SK-N-SH (cell line): ENCODE measurements around the gene FIGN. TPM values are rescaled to one million over a fixed set of nuclear protein-coding genes. Genes with fewer than 3 reads are reported as not detected.

Experiments
- CTCF ChIA-PET: fragments of 300-600, 350-600 bp; formaldehyde crosslinking; extraction: SDS; loops from one replicate; lab custom pipeline; 2021; lab: Yijun Ruan, JAX
- POLR2A ChIA-PET: fragments of 350-600 bp; sonication (Branson Sonifier 250); formaldehyde crosslinking; extraction: SDS; loops from one replicate; lab custom pipeline; 2020; ENCODE audit warnings: antibody characterized with exemption, inconsistent platforms; lab: Yijun Ruan, JAX
- DNase-seq: peaks from one replicate; pipeline ENCODE4 v3.0.0; 2012
- H2AFZ ChIP-seq: fragments of 200-600 bp; sonication (generic); 2 replicates; pipeline ENCODE4 v1.8.1; 2016; ENCODE audit warnings: antibody characterized with exemption, mild to moderate bottlenecking, low read depth
- H3F3A ChIP-seq: fragments of 200-600 bp; sonication (generic); replicated peaks from 2 replicates; pipeline ENCODE3; 2016; ENCODE audit warnings: antibody characterized with exemption, mild to moderate bottlenecking; ENCODE audit not compliant: insufficient read depth
- H3K27ac ChIP-seq, 2 experiments: fragments of 200-500 bp in 1 of 2; fragments of 200-600 bp in 1 of 2; sonication (Bioruptor generic) in 1 of 2; sonication (generic), shearing (Covaris generic) in 1 of 2; 2 replicates each; pipeline versions ENCODE4 v1.5.1 to v1.6.1; 2014 to 2016; ENCODE audit warnings: low read depth in 2 of 2, inconsistent platforms in 1 of 2, low read length in 1 of 2, mild to moderate bottlenecking in 1 of 2, mixed read lengths in 1 of 2
- H3K27me3 ChIP-seq: fragments of 200-600 bp; sonication (generic), shearing (Covaris generic); 2 replicates; pipeline ENCODE4 v1.6.1; 2016; ENCODE audit warnings: mixed run types; ENCODE audit not compliant: insufficient read depth
- H3K36me3 ChIP-seq, 2 experiments: fragments of 200-500 bp in 1 of 2; fragments of 200-600 bp in 1 of 2; sonication (Bioruptor generic) in 1 of 2; sonication (generic) in 1 of 2; replicated peaks in 1 of 2; 2 replicates each; pipeline versions ENCODE3 to v1.5.1; 2014 to 2016; ENCODE audit warnings: low read length in 1 of 2, mild to moderate bottlenecking in 1 of 2; ENCODE audit not compliant: insufficient read depth in 2 of 2, control insufficient read depth in 1 of 2
- H3K4me1 ChIP-seq, 2 experiments: fragments of 200-500 bp in 1 of 2; fragments of 200-600 bp in 1 of 2; sonication (Bioruptor generic) in 1 of 2; sonication (generic), shearing (Covaris generic) in 1 of 2; 2 replicates each; pipeline versions ENCODE4 v1.5.1 to v1.6.1; 2014 to 2016; ENCODE audit warnings: low read depth in 1 of 2, low read length in 1 of 2, mixed run types in 1 of 2; ENCODE audit not compliant: insufficient read depth in 2 of 2, control insufficient read depth in 1 of 2
- H3K4me2 ChIP-seq: fragments of 200-600 bp; sonication (generic), shearing (Covaris generic); 2 replicates; pipeline ENCODE4 v1.6.1; 2017; ENCODE audit warnings: mixed run types
- H3K4me3 ChIP-seq, 2 experiments: fragments of 200-500 bp in 1 of 2; fragments of 200-600 bp in 1 of 2; sonication (Bioruptor generic) in 1 of 2; sonication (generic), shearing (Covaris generic) in 1 of 2; 2 replicates each; pipeline versions ENCODE4 v1.5.1 to v1.8.1; 2014 to 2016; ENCODE audit warnings: low read depth in 2 of 2, inconsistent platforms in 1 of 2, low read length in 1 of 2, mild to moderate bottlenecking in 1 of 2, mixed read lengths in 1 of 2, moderate library complexity in 1 of 2
- H3K79me2 ChIP-seq: fragments of 200-600 bp; sonication (generic); 2 replicates; pipeline ENCODE4 v1.8.1; 2017; ENCODE audit warnings: mild to moderate bottlenecking; ENCODE audit not compliant: insufficient read depth
- H3K9ac ChIP-seq: fragments of 200-600 bp; sonication (generic); 2 replicates; pipeline ENCODE4 v1.6.1; 2017; ENCODE audit warnings: mixed run types
- H3K9me2 ChIP-seq: fragments of 200-600 bp; sonication (generic); 2 replicates; pipeline ENCODE4 v1.6.1; 2017; ENCODE audit warnings: mixed run types
- H3K9me3 ChIP-seq: fragments of 200-600 bp; sonication (generic); 2 replicates; pipeline ENCODE4 v1.6.1; 2017; ENCODE audit warnings: mixed run types, mild to moderate bottlenecking, moderate library complexity
- H4K20me1 ChIP-seq: fragments of 200-600 bp; sonication (generic); 2 replicates; pipeline ENCODE4 v1.6.1; 2017; ENCODE audit warnings: mild to moderate bottlenecking, mixed run types; ENCODE audit not compliant: insufficient read depth
- CHD2 ChIP-seq: fragments of 150-350 bp; IDR thresholded peaks from 2 replicates; pipeline ENCODE4 v1.6.1; 2018; ENCODE audit warnings: low read length; ENCODE audit not compliant: partially characterized antibody
- ELF1 ChIP-seq: IDR thresholded peaks from 2 replicates; pipeline ENCODE4 v1.4.0; 2012
- EP300 ChIP-seq, 2 experiments: IDR thresholded peaks; 2 replicates each; pipeline versions ENCODE4 v1.4.0 to v1.6.1; 2012; ENCODE audit warnings: borderline replicate concordance in 1 of 2, low read depth in 1 of 2, low read length in 1 of 2
- EZH2phosphoT487 ChIP-seq: fragments of 200-600 bp; sonication (generic); IDR thresholded peaks from 2 replicates; pipeline ENCODE4 v1.6.1; 2017; ENCODE audit warnings: low read depth, mixed run types, mild to moderate bottlenecking, antibody characterized with exemption, moderate library complexity, borderline replicate concordance
- FOSL2 ChIP-seq: IDR thresholded peaks from 2 replicates; pipeline ENCODE4 v1.4.0; 2012; ENCODE audit warnings: low read depth, mild to moderate bottlenecking, moderate library complexity, borderline replicate concordance
- FOXJ3 ChIP-seq: sonication (generic); formaldehyde crosslinking; IDR thresholded peaks from 2 replicates; pipeline ENCODE4 v1.5.1; 2020; ENCODE audit warnings: mild to moderate bottlenecking, missing genetic modification reagents
- FOXM1 ChIP-seq: IDR thresholded peaks from 2 replicates; pipeline ENCODE4 v1.4.0; 2012; ENCODE audit warnings: low read depth, mild to moderate bottlenecking
- JUND ChIP-seq: IDR thresholded peaks from 2 replicates; pipeline ENCODE4 v1.4.0; 2012
- MAX ChIP-seq: IDR thresholded peaks from 2 replicates; pipeline ENCODE4 v1.4.0; 2012; ENCODE audit warnings: low read depth
- MEF2A ChIP-seq: IDR thresholded peaks from 2 replicates; pipeline ENCODE4 v1.4.0; 2012; ENCODE audit warnings: low read depth, borderline replicate concordance
- NFIC ChIP-seq: IDR thresholded peaks from 2 replicates; pipeline ENCODE4 v1.4.0; 2012; ENCODE audit warnings: borderline replicate concordance
- NRF1 ChIP-seq: IDR thresholded peaks from 2 replicates; pipeline ENCODE4 v1.6.1; 2012; ENCODE audit warnings: low read depth, mild to moderate bottlenecking, low read length
- POLR2AphosphoS5 ChIP-seq: IDR thresholded peaks from 2 replicates; pipeline ENCODE4 v1.6.1; 2012; ENCODE audit warnings: low read depth, low read length
- RCOR1 ChIP-seq: fragments of 150-350 bp; IDR thresholded peaks from 2 replicates; pipeline ENCODE4 v1.6.1; 2017; ENCODE audit warnings: antibody characterized with exemption, low read length
- REST ChIP-seq: IDR thresholded peaks from 2 replicates; pipeline ENCODE4 v1.6.1; 2012; ENCODE audit warnings: mild to moderate bottlenecking, low read depth, low read length, moderate library complexity
- RXRA ChIP-seq: IDR thresholded peaks from 2 replicates; pipeline ENCODE4 v1.4.0; 2012; ENCODE audit warnings: low read depth, mild to moderate bottlenecking, borderline replicate concordance
- SIN3A ChIP-seq: IDR thresholded peaks from 2 replicates; pipeline ENCODE4 v1.6.1; 2012; ENCODE audit warnings: low read depth, mild to moderate bottlenecking, low read length, moderate library complexity, borderline replicate concordance
- TEAD4 ChIP-seq: IDR thresholded peaks from 2 replicates; pipeline ENCODE4 v1.4.0; 2012; ENCODE audit warnings: mild to moderate bottlenecking, borderline replicate concordance; ENCODE audit not compliant: insufficient read depth
- ZBTB33 ChIP-seq: IDR thresholded peaks from 2 replicates; pipeline ENCODE4 v1.4.0; 2012; ENCODE audit warnings: low read depth, borderline replicate concordance
- WGBS: methylation state at CpG from one replicate; pipeline ENCODE4 v1.1.6; 2017; ENCODE audit warnings: low lambda C conversion rate; 5-methylcytosine and 5-hydroxymethylcytosine counted together
- polyA plus RNA-seq, 3 experiments: library from polyadenylated mRNA; depleted of rRNA; stranded (reverse); fragments of >200 nt; gene quantifications; 2 replicates each; pipeline ENCODE4 v1.2.3, GENCODE V29; 2012
- TF ChIP-seq, protein P1 (sequence below): IDR thresholded peaks from 2 replicates; pipeline ENCODE4; 2012

FIGN gene
- polyA plus RNA-seq, 1 of the 3 experiments (the other 2 are of a cell fraction): 0.74 TPM

- no peak for TF ChIP-seq ZBTB33
- no peak for TF ChIP-seq POLR2AphosphoS5
- no peak for TF ChIP-seq RCOR1
- TF ChIP-seq EP300 (IDR thresholded peaks at IDR 0.05; ENCODE audit: borderline replicate concordance in 1 of 2, low read depth in 1 of 2, low read length in 1 of 2): no peak
- no peak for TF ChIP-seq EZH2phosphoT487
- no peak for TF ChIP-seq MEF2A
- no peak for TF ChIP-seq NFIC
- no peak for TF ChIP-seq ELF1
- TF ChIP-seq CHD2: no peak
- TF ChIP-seq JUND: no peak
- TF ChIP-seq, protein P1, sequence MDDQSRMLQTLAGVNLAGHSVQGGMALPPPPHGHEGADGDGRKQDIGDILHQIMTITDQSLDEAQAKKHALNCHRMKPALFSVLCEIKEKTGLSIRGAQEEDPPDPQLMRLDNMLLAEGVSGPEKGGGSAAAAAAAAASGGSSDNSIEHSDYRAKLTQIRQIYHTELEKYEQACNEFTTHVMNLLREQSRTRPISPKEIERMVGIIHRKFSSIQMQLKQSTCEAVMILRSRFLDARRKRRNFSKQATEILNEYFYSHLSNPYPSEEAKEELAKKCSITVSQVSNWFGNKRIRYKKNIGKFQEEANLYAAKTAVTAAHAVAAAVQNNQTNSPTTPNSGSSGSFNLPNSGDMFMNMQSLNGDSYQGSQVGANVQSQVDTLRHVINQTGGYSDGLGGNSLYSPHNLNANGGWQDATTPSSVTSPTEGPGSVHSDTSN: no peak
- TF ChIP-seq MAX: no peak
- TF ChIP-seq FOSL2: no peak
- no peak for TF ChIP-seq NRF1
- no peak for TF ChIP-seq TEAD4
- no peak for TF ChIP-seq REST
- no peak for TF ChIP-seq FOXM1
- TF ChIP-seq SIN3A: no peak
- no peak for TF ChIP-seq RXRA
- TF ChIP-seq FOXJ3 (CRISPR knock-in tag): no peak
- H3K36me3 ChIP-seq: peaks cover 0 to 8% of the 10 kb centered on the region in 2 experiments
- H2AFZ ChIP-seq: no peak overlapping the region
- ChIA-PET CTCF (no interaction called here), POLR2A (no interaction called here)
- peaks cover 0 to 8% of the 10 kb centered on the region in 2 experiments; a peak in 2 of 4 replicates for H3K4me1 ChIP-seq
- no peak overlapping the region for H3K4me3 ChIP-seq
- H3K4me2 ChIP-seq: no peak overlapping the region
- 82% methylated on average over 2 of the region's 2 CpGs for WGBS
- no peak for DNase-seq
- no peak overlapping the region for H3K9ac ChIP-seq
- H3K27ac ChIP-seq: no peak overlapping the region
- no peaks in the 10 kb centered on the region for H3K9me2 ChIP-seq
- no peaks in the 10 kb centered on the region for H3K9me3 ChIP-seq
- H3K27me3 ChIP-seq: no peaks in the 10 kb centered on the region
- no peaks in the 10 kb centered on the region for H3K79me2 ChIP-seq
- H4K20me1 ChIP-seq: no peaks in the 10 kb centered on the region
- no peaks in the 10 kb centered on the region for H3F3A ChIP-seq
These were observed 130.0 kb downstream of the FIGN start for GRCh38 chr2:163605779-163606178.
